Thoracic aorta (tissue), 2 donors: ENCODE data around the gene KLHL13. TPM values are rescaled to one million over a fixed set of nuclear protein-coding genes. Genes with fewer than 3 reads are reported as not detected.

Source experiments
- ATAC-seq: fragments of 150-250 bp; one replicate; pipeline ENCODE4 v1.8.0; 2017; ENCODE audit warnings: low read depth; ENCODE audit not compliant: insufficient number of reproducible peaks, low FRiP score
- DNase-seq: peaks from one replicate; pipeline ENCODE4 v3.0.0-alpha.2; 2020; ENCODE audit warnings: low spot score
- H3K27ac ChIP-seq, 2 donors: fragments of 200-600 bp; sonication (generic); 1 replicate in 1 of 2; 2 replicates in 1 of 2; pipeline ENCODE4 v1.5.1; 2016; ENCODE audit warnings: mild to moderate bottlenecking in 2 of 2, moderate library complexity in 2 of 2
- H3K27me3 ChIP-seq: fragments of 200-600 bp; sonication (generic); replicated peaks from 2 replicates; pipeline ENCODE4 v1.6.0; 2016; ENCODE audit warnings: mild to moderate bottlenecking; ENCODE audit not compliant: insufficient read depth
- H3K36me3 ChIP-seq: fragments of 200-600 bp; sonication (generic); one replicate; pipeline ENCODE4 v1.5.1; 2016
- H3K4me1 ChIP-seq, 2 donors: fragments of 200-600 bp; sonication (generic); 1 replicate in 1 of 2; 2 replicates in 1 of 2; pipeline versions ENCODE4 v1.5.1 to v1.6.0; 2016; ENCODE audit warnings: low read depth in 2 of 2, mild to moderate bottlenecking in 1 of 2; ENCODE audit not compliant: control insufficient read depth in 1 of 2
- H3K4me3 ChIP-seq: fragments of 200-600 bp; sonication (generic); 2 replicates; pipeline ENCODE4 v1.5.1; 2016; ENCODE audit warnings: mild to moderate bottlenecking
- H3K9me3 ChIP-seq: fragments of 200-600 bp; sonication (generic); 2 replicates; pipeline ENCODE4 v1.5.1; 2016
- CTCF ChIP-seq: fragments of 200-600 bp; sonication (generic); IDR thresholded peaks from one replicate; pipeline ENCODE4 v1.5.1; 2019; ENCODE audit warnings: antibody characterized with exemption
- total RNA-seq, 2 donors: library from RNA; depleted of rRNA; stranded (reverse); fragments of >200 nt; gene quantifications; one replicate each; pipeline versions ENCODE4 v1.1.0 to v1.2.3, GENCODE V29; 2016

Gene KLHL13
- 1 to 10 TPM; 1.4 to 9.7 TPM for total RNA-seq

- no peaks in the 10 kb centered on the region for H3K36me3 ChIP-seq
- peaks cover 0 to 5% of the 10 kb centered on the region in 2 donors for H3K4me1 ChIP-seq
- no peaks in the 10 kb centered on the region for H3K9me3 ChIP-seq
- ATAC-seq (peak; percentile 20), DNase-seq (no peak)
- peak within 1 kb of the TSS; percentile 80 for H3K4me3 ChIP-seq
- peak within 1 kb of the TSS; percentile 65 to 73 for H3K27ac ChIP-seq
- no peaks in the 10 kb centered on the region for H3K27me3 ChIP-seq
- TF ChIP-seq CTCF, result no peak
These were observed at the start of gene KLHL13 for GRCh38 chrX:118116713-118117550. Gene KLHL13 (minus strand): TSS chrX:118116810. CDS start chrX:118028473, 88,337 bp downstream.

- Histone ChIP-seq H3K36me3 (no peaks in the 10 kb centered on the region), H3K27me3 (no peaks in the 10 kb centered on the region), H3K4me3 (no peak overlapping the region), H3K4me1 (no peaks in the 10 kb centered on the region), H3K27ac (no peak overlapping the region), H3K9me3 (no peaks in the 10 kb centered on the region)
- DNase-seq (no peak), ATAC-seq (no peak)
- no peak for TF ChIP-seq CTCF
These were observed 47.5 kb upstream of the KLHL13 start for GRCh38 chrX:118164138-118164537.

- Histone ChIP-seq H3K27ac (no peak overlapping the region), H3K4me1 (no peaks in the 10 kb centered on the region), H3K9me3 (no peaks in the 10 kb centered on the region), H3K4me3 (no peak overlapping the region), H3K27me3 (no peaks in the 10 kb centered on the region), H3K36me3 (no peaks in the 10 kb centered on the region)
- TF ChIP-seq CTCF, result no peak
- ATAC-seq (no peak), DNase-seq (no peak)
These were observed 40.5 kb upstream of the KLHL13 start for GRCh38 chrX:118156953-118157608.

- no peak for ATAC-seq
- no peaks in the 10 kb centered on the region for H3K4me1 ChIP-seq
These were observed 39.8 kb upstream of the KLHL13 start for GRCh38 chrX:118156254-118156952.

More at GRCh38 chrX:118156254-118156952, 39.8 kb upstream of the KLHL13 start:
- no peaks in the 10 kb centered on the region for H3K36me3 ChIP-seq
- H3K4me3 ChIP-seq, result no peak overlapping the region
- no peak for TF ChIP-seq CTCF
- DNase-seq, result no peak
- H3K9me3 ChIP-seq, result no peaks in the 10 kb centered on the region
- H3K27ac ChIP-seq, result no peak overlapping the region
- no peaks in the 10 kb centered on the region for H3K27me3 ChIP-seq
